ENCODE measurements around the gene SLC26A1. TPM values are rescaled to one million over a fixed set of nuclear protein-coding genes. Genes with fewer than 3 reads are reported as not detected.

The SLC26A1 gene
- total and polyA plus RNA-seq, 2 of the 13 experiments (the other 11 are each of a cell fraction or from before 2014, with no cell fraction given) = 5.4 to 22.9 TPM

- TF ChIP-seq, protein P1, sequence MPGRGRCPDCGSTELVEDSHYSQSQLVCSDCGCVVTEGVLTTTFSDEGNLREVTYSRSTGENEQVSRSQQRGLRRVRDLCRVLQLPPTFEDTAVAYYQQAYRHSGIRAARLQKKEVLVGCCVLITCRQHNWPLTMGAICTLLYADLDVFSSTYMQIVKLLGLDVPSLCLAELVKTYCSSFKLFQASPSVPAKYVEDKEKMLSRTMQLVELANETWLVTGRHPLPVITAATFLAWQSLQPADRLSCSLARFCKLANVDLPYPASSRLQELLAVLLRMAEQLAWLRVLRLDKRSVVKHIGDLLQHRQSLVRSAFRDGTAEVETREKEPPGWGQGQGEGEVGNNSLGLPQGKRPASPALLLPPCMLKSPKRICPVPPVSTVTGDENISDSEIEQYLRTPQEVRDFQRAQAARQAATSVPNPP (CRISPR knock-in tag; IDR thresholded peaks at IDR 0.05) = no peak
- TF ChIP-seq, protein P2, sequence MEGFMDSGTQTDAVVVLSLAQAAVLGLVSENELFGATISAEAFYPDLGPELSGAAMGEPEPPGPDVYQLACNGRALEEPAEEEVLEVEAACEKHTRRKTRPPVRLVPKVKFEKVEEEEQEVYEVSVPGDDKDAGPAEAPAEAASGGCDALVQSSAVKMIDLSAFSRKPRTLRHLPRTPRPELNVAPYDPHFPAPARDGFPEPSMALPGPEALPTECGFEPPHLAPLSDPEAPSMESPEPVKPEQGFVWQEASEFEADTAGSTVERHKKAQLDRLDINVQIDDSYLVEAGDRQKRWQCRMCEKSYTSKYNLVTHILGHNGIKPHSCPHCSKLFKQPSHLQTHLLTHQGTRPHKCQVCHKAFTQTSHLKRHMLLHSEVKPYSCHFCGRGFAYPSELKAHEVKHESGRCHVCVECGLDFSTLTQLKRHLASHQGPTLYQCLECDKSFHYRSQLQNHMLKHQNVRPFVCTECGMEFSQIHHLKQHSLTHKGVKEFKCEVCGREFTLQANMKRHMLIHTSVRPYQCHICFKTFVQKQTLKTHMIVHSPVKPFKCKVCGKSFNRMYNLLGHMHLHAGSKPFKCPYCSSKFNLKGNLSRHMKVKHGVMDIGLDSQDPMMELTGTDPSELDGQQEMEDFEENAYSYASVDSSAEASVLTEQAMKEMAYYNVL (CRISPR knock-in tag; IDR thresholded peaks at IDR 0.05; ENCODE audit: borderline replicate concordance) = no peak
- TF ChIP-seq PHF5A (CRISPR knock-in tag; IDR thresholded peaks at IDR 0.05; ENCODE audit: low read depth, unreplicated experiment) (no peak), KDM6A (CRISPR knock-in tag; IDR thresholded peaks at IDR 0.05; ENCODE audit: low read depth) (no peak), ZNF20 (CRISPR knock-in tag; IDR thresholded peaks at IDR 0.05) (no peak), ZNF746 (CRISPR knock-in tag; IDR thresholded peaks at IDR 0.05) (no peak), PRDM4 (CRISPR knock-in tag; IDR thresholded peaks at IDR 0.05; ENCODE audit: borderline replicate concordance) (no peak), ZNF775 (CRISPR knock-in tag; IDR thresholded peaks at IDR 0.05; ENCODE audit: borderline replicate concordance) (no peak), ZNF660 (CRISPR knock-in tag; IDR thresholded peaks at IDR 0.05; ENCODE audit: borderline replicate concordance, low read depth) (no peak), XBP1 (CRISPR knock-in tag; IDR thresholded peaks at IDR 0.05) (no peak), NFE2L1 (CRISPR knock-in tag; IDR thresholded peaks at IDR 0.05; ENCODE audit: borderline replicate concordance) (no peak), ZBTB38 (CRISPR knock-in tag; IDR thresholded peaks at IDR 0.05) (peak; percentile 80; the same call in 1 of the 2 replicates), ELF1 (CRISPR knock-in tag; IDR thresholded peaks at IDR 0.05) (no peak), RORA (CRISPR knock-in tag; IDR thresholded peaks at IDR 0.05) (no peak), ZNF800 (CRISPR knock-in tag; IDR thresholded peaks at IDR 0.05) (no peak), ZNF30 (CRISPR knock-in tag; IDR thresholded peaks at IDR 0.05) (no peak), ZNF460 (CRISPR knock-in tag; IDR thresholded peaks at IDR 0.05; ENCODE audit: borderline replicate concordance) (no peak), ATAD3A (CRISPR knock-in tag; IDR thresholded peaks at IDR 0.05) (no peak)
- TF ChIP-seq, protein P3, sequence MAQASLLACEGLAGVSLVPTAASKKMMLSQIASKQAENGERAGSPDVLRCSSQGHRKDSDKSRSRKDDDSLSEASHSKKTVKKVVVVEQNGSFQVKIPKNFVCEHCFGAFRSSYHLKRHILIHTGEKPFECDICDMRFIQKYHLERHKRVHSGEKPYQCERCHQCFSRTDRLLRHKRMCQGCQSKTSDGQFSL (CRISPR knock-in tag; IDR thresholded peaks at IDR 0.05) = no peak
- TF ChIP-seq, protein P4, sequence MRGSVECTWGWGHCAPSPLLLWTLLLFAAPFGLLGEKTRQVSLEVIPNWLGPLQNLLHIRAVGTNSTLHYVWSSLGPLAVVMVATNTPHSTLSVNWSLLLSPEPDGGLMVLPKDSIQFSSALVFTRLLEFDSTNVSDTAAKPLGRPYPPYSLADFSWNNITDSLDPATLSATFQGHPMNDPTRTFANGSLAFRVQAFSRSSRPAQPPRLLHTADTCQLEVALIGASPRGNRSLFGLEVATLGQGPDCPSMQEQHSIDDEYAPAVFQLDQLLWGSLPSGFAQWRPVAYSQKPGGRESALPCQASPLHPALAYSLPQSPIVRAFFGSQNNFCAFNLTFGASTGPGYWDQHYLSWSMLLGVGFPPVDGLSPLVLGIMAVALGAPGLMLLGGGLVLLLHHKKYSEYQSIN (CRISPR knock-in tag; IDR thresholded peaks at IDR 0.05; ENCODE audit: borderline replicate concordance) = no peak
Observed at GRCh38 chr4:1014291-1015167, 21.3 kb upstream of the SLC26A1 start (continued).

All from HepG2 (cell line).